Suppressor macrophage treated with lipopolysaccharide for 4 hours (primary cell): ENCODE results near the gene ERCC5.
A peak's percentile ranks its signal among the peaks of the same experiment; 100 is the strongest.

Experiments
- DNase-seq: peaks from one replicate; pipeline ENCODE4 v3.0.0-alpha.2; 2020

The ERCC5 gene

DNA sequence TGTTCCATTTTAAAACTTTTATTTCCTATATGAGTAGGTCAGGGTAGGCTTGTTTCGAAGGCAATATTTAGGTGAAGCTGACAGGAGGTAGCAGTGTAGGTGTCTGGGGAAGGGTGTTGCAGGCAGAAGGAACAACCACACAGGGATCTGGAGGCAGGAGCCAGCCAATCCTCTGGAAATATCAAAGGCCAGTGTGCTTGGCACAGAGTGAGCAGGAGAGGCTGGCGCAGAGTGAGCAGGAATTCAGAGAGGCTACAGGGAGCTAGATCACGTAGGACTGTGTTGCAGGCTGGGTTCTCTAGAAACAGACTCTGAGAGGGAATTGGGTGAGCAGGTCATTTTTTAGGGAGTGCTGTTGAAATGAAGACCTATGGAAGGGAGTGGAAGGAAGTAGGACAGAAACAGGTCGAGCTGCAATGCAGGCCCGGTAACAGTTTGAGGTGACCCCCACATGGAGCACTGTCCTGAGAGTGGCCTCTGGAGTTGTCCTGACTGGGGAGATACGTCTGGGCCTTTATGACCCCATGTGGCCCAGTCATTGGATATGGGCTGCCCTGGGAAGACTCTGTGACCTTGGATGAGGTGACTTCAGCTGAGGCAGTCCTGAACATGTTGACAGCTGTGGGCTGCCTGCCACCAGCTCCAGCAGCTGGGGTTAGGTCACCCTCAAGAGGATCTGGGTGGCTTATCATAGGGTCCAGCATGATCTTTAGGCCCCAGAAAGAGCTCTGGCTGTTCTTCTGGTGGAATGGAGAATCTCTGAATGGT is 51.7 kb downstream of the ERCC5 start:
- no peak for DNase-seq

- no peak for DNase-seq
These were observed 54.4 kb downstream of the ERCC5 start for GRCh38 chr13:102900193-102900608.

GRCh38 chr13:102901056-102901455 is 55.2 kb downstream of the ERCC5 start:
- DNase-seq, result no peak

GRCh38 chr13:102901615-102902305 is 55.9 kb downstream of the ERCC5 start:
- no peak for DNase-seq

GRCh38 chr13:102902789-102903347 is 57.0 kb downstream of the ERCC5 start:
- no peak for DNase-seq

DNA sequence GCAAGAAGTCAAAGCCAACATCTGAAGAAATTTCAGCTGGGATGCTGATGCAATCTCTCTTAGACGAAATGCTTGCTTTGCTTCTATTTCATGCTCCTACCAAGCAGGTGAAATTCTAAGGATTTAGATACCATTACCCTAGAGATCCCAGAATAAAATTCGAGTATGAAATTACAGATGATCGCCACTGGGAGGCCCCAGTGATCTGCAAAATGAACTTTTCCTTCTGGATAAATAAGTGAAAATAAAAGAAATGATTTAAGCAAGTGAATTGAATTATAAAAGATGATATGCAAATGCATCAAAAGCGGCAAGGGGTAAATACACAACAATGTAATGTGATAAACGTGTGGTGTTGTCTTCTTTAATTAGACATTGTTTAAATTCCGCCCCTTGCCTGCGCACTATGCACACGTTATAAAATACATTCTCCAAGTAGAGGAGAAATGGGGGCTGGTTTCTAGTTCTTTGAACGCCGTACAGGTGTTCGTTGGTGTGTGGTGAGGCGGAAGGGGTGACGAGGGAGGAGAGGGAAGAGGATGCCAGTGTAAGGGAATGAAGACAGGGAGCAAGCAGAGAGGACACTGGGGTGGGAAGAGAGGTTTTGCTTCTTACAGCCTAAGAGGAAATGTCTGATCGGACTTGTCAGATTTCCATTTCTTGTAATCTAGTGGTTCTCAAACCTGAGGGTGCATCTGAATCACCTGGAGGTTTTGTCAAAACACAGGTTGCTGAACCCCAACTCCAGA is 58.0 kb downstream of the ERCC5 start:
- DNase-seq, result peak; percentile 3

- no peak for DNase-seq
These were observed 58.6 kb downstream of the ERCC5 start for GRCh38 chr13:102904408-102904862.

DNA sequence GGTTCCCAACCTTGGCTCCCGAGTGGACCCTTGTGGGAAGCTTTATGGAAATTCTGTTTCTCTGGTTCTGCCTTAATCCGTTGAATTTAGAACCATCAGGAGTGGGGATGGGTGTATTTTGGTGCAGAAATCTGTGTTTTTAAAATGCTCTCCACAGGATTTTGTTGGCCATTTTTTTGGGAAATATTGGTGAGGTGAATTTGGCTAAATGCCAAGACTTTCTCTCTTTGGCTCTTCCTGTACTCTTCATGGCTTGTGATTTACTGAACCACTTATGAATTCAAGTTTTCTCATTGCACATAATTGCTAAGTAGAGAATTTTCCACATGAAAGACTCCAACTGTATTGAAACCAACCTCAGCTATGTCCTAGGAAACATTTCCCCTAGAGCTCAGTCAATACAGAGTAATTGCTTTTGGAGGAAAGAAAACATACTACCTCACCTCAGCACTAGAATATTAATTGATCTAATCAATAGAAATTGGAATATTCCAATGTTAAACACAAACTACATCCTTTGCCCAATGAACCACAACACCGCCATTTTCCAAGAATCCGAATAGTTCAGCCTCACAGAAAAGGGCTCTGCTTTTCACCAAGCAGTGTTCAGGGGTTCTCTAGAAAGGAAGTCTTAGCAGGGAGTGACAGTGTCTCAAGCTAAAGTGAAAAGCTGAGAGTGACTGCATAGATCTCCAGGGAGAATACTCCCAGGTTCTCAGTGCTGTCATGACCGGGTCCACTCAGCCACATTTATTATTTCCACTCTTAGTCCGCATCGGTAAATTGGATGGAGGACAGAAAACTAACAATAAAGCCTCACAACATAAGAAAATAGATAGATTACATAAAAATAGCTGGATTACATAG is 60.3 kb downstream of the ERCC5 start:
- DNase-seq, result no peak

DNA sequence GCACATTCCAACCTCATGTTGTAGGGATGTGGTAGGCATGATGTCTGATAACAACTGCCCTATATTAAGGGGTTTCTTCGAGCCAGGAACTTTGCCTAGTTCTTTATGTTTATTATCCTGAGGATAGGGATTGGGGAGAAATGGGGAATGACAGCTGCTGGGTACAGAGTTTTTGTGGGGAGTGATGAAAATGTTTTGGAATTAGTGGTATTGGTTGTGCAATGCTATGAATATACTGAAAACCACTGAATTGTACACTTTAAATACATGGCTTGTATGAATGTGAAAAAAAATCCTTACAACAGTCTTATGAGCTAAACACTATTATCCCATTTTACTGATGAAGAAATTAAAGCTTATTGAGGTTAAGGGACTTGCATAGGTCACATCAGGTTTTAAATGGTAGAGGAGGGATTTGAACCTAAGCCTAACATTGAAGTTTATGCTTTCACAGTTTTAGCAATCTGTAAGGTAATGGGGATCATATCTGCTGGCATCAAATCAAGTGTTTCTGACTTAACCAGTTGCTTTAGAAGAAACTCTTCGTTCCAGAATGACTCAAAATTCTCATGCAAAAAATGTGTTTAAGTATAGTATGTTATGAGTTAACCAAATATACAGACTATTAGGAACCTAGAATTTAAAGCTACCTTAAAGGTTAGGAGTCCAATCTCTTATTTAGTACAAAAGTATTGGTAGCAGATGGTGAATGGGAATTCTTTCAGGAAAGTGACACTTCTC is 61.4 kb downstream of the ERCC5 start:
- no peak for DNase-seq

GRCh38 chr13:102907886-102908515 is 62.2 kb downstream of the ERCC5 start:
- DNase-seq, result no peak

- no peak for DNase-seq
These were observed 64.1 kb downstream of the ERCC5 start for GRCh38 chr13:102909971-102910370.

DNA sequence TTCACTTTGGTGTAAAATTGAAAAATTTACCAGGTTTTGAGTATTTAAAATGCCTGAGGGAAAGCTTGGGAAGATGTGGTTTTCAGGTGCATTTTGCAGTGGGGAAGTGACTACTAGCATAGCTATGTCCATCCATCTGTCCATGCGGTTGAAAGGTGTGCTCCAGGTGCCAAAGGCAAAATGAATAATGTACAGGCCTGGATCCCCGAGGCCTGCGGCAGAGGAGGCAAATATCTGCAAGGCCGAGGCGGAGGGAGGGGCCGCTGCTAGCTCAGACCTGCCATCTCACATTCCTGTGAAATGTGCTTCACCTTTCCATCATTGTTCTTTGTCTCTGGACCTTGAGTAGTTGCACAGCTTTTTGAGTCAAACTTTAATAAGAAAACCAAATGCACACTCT is 65.5 kb downstream of the ERCC5 start:
- no peak for DNase-seq

- DNase-seq, result no peak
These were observed 66.8 kb downstream of the ERCC5 start for GRCh38 chr13:102912599-102912998.

- peak; percentile 3 for DNase-seq
These were observed 68.1 kb downstream of the ERCC5 start for GRCh38 chr13:102913914-102914313.

DNA sequence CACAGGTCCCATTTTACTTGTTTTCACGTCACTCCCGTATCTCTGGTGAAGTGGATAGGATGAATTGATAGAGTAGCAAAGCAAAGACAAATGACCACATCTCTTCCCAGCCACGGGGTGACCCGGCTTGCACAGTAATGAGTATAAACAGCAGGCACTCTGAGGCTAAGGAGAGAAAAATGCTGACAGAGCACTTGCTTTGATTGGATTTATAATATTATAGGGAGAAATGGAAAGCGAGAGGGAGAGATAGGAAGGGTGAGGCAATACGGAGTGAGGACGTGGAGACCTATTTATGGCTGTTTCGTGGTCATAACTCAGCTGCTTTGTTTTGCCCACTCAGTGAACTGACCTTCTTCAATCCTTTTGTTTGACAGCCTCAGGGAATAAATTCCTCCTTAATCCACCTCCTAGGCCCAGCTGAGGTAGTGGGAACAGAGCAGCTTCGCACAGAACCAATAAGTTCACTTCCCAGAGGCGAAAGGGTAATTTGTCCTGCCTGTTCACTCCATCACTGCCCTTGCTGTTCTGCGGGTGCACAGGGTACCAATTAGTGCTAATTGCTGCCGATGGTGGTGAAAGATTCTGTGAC is 68.6 kb downstream of the ERCC5 start:
- no peak for DNase-seq

DNA sequence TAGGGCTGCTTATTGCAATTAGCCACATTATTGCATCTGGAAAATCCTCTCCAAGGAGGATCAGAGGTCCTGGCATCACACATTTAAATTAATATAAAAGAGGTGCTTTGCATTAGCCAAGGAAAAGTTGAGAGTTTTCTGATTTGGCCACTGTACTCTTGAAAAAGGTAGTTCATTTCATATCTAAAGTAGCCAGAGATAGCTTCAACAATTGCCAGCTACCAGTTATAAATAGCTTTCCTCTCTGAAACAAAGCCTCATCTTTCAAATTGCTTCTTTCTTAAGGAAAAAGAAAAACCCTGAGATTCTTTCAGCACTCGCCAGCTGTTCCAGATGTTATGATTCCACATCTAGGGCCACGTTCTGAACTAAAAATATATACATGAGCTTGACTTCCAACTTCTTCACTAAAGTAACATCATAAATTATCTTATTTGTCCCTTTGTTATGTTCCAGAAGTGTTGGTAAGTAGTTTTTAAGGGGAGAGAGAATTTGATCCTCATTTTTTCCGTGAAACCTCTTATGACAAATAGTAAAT is 69.6 kb downstream of the ERCC5 start:
- DNase-seq, result no peak

GRCh38 chr13:102917019-102917418 is 71.2 kb downstream of the ERCC5 start:
- no peak for DNase-seq

DNA sequence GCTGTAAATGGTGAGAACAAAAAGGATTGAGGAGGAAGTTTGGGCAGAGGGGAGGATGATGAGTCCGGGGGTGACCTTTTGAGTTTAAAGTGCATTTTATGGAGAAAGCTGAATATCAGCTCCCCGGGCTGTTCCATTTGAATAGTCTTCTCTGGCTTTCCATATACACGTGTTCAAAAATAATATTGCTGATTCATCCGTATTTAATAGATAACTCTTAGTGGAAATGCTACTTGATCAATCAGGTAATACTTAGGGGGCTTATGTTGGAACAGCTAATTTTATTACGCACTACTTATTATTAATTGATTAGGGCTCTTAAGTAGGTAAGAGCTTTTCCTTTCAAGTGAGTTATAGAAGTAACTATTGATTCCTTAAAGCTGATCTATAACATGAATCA is 76.4 kb downstream of the ERCC5 start:
- DNase-seq, result no peak
